Measurements from ENCODE around the gene ATP2B2.

DNA sequence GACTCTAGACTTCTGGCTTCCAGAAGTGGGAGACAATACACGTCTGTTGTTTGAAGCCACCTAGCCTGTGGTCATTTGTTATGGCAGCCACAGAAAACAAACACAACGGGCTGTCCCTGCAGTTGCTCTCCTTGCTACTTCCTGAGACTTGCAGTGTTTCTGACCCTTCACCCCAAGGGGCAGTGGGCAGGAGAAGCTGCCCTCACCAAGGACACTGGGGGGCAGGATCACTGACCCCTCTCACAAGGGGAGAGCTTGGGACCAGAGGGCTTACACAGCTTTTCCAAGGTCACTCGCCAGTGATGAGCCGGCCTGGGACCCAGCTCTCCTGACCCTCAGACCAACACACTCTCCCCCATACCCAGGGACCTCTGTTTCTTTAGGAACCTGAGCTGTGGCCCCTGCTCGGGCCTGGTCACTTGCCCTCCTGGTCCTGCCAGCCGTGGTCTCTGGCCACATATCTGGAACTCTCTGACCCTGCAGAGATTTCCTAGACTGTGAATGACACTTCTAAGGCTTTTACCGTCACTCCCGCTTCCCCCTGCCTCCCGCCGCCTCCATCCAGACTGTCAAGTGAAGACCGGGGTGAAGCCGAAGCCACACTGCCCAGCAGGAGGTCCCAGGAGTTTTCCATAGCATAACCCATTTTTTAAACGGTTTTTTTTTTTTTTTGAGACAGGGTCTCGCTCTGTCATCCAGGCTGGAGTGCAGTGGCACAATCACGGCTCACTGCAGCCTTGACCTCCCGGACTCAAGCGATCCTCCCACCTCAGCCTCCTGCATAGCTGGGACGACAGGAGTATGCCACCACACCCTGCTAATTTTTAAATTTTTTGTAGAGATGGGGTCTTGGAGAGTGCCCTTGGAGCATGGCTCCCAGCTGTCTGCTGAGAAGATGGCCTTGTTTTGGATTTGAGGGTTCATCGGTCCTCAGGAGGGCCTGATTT, 4.4 kb downstream of the ATP2B2 start:
- TF ChIP-seq YY1 (IDR thresholded peaks at IDR 0.05; ENCODE audit: insufficient read depth, insufficient read length) (no peak), ZNF274 (IDR thresholded peaks at IDR 0.05; ENCODE audit: low read depth, low read length) (no peak)
